ENCODE data around the gene RNF186.
"Not testable (repeated sequence)": the region's sequence is repeated elsewhere in the genome, so short reads cannot be mapped to it uniquely, and the experiment has no call there.

The RNF186 gene, protein sequence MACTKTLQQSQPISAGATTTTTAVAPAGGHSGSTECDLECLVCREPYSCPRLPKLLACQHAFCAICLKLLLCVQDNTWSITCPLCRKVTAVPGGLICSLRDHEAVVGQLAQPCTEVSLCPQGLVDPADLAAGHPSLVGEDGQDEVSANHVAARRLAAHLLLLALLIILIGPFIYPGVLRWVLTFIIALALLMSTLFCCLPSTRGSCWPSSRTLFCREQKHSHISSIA

DNA sequence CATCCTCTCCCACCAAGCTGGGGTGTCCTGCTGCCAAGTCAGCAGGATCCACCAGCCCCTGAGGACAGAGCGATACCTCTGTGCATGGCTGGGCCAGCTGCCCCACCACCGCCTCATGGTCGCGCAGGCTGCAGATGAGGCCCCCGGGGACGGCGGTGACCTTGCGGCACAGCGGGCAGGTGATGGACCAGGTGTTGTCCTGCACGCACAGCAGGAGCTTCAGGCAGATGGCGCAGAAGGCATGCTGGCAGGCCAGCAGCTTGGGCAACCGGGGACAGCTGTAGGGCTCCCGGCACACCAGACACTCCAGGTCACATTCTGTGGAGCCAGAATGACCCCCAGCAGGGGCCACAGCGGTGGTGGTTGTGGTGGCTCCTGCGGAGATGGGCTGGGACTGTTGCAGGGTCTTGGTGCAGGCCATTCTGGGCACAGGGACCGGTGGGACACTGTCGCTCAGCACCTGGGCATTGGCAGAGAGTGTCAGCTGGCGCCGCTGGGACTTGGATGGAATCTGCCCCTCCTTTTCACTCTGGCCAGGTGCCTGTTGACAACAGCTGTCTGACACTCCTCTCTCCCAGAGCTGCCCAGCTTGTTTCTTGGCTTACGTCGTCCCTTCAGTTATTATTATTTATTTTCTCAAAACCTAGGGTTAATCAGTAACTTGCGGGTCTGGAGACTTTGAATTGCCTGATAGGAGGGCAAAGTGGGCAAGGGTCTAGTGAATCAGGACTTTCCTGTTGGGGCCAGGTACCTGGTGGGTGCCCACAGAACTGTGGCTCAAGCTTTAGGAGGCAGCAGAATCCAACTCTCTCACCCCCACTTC is at the start of gene RNF186:
TSS of gene RNF186 (minus strand) at position 603 of the 823 bp plus-strand sequence. CDS start at position 421, 182 bp downstream.
- no peak for DNase-seq

DNA sequence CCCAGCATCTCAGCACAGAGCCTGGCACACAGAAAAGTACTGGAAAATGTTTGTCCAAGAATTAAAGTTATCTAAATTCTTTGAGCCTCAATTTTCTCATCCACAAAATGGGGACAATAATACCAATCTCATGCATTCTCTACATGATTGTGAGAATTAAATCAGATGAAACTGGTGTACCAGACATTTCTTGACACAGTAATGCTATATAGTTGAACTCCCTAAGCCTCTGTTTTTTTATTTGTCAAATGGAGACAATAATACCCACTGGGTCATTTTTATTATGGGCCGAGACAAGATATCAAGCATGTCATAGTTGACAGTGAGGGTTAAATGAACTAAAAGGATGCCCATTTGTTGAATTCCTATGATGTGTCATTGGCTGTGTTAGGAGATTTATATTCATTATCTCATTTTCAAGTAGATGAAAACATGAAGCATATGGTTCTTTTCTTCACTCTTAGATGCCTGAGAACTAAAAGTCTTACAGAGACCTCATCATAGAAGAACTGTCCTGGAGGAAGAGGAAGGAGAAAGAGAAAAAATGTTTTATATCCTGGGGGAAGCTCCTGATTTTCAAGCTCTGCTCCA is 49.6 kb upstream of the RNF186 start:
- no peak for DNase-seq

DNA sequence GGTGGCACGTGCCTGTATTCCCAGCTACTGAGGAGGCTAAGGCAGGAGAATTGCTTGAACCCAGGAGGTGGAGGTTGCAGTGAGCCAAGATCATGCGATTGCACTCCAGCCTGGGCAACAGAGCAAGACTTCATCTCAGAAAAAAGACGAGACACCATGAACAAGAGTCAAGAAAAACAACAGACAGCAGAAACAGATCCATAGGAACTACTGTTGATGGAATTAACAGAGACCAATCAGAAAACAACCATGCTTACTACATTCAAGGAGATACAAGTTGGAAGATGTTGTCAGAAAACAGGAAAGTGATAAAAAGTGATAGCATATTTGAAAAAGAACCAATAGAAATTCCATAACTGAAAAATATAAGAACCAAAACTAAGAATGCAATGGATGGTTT is 47.9 kb upstream of the RNF186 start:
- DNase-seq = no peak

- DNase-seq = no peak
Observed at GRCh38 chr1:19861842-19862530, 46.9 kb upstream of the RNF186 start.

DNA sequence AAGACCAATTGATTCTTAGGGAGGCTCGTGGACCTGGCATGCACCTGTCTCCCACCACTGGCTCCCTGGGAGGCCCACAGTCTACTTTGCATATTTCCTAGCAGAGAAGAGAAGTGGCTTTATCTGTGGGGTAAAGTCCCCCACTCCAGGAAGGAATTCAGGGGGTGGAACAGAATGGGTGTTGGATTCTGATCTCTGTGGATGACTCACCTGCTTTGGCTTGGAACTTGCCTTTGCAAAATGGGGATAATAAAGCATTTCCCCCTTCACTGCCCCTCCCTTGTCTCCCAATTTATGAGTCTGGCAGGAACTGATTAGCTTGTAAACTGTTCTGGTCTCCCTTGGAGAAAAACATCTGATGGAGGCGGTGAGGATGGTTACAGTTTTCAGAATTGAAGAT is 46.0 kb upstream of the RNF186 start:
- no peak for DNase-seq

DNA sequence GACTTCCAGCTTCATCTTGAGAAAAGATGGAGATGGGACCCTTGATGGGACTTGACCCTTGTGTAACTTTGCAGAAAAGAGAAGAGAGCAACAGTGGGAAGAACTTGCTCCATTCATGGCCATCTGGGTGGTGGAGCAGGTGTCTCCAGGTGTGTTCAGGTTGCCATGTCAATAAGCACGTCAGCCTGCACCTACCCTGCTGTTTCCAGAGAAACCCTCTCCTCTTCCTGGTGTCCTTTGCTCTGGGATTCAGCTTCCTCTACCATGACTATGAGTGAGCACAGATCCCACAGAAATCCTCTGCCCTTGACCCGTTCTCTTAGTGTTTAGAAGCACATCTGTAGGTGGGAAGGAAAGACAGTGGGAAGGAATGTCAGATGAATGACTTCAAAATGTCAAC is 45.3 kb upstream of the RNF186 start:
- no peak for DNase-seq

GRCh38 chr1:19859876-19860275 is 44.8 kb upstream of the RNF186 start:
- peak; percentile 7 to 26 (median 11) for DNase-seq

DNA sequence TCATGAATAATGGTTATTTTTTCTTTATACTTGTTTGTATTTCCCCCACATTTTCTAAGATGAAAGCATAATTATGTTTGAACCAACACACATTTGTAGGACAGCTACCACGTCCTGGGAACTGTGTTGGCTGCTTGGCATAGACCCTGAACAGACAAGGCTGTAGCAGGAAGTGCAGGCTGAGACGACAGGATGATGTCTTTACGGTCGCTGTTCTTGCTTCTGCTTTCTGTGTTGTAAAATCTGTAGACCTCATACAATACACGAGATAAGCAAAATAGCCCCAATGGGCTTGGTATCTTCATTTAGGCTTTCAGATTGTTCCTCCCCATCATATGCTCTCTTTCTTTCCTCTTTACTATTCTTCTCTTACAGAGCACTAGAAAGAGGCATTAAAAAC is 43.8 kb upstream of the RNF186 start:
- peak in 2 of 3 donors; percentile 17 to 29 for DNase-seq

GRCh38 chr1:19854866-19855265 is 39.8 kb upstream of the RNF186 start:
- DNase-seq = no peak

DNA sequence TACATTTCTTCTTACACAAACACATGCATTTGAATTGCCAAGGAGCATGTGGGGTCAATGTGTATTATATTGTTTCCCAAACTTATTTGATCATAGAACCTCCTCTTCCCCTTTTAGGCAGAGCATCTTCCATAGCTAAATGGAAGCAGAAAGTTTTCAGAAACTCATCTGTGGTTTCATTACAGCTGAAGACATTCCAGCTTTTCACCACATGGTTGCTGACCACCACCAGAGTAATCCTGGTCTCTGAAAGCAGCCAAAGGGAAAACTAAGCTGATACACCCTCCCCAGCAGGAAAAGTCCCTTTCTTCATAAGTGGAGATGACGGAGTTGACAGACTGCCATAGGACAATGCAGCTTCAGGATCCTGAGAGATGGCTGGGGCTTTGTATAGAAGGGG is 37.0 kb upstream of the RNF186 start:
- no peak for DNase-seq

- no peak for DNase-seq
Observed at GRCh38 chr1:19850214-19850613, 35.1 kb upstream of the RNF186 start.

DNA sequence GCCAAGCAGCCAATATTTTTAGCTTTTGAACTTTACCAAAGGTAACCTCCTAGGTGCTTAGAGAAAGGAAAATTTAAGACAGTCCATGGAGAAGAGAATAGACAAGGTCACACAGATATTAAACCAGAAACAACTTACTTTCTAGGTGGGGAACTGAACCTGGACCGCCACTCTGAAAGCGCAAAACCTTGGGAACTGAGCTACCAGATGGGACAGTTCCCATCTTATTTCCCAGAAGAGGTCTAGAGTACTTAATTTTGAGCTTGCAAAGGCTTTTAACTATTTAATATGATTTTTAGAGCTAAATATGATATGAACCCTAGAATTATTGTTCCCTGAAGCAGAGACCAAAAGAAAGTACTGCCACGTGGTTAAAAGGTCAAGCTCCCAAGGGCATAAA is 34.2 kb upstream of the RNF186 start:
- not testable (repeated sequence) for DNase-seq

GRCh38 chr1:19847334-19847733 is 32.3 kb upstream of the RNF186 start:
- not testable (repeated sequence) for DNase-seq

DNA sequence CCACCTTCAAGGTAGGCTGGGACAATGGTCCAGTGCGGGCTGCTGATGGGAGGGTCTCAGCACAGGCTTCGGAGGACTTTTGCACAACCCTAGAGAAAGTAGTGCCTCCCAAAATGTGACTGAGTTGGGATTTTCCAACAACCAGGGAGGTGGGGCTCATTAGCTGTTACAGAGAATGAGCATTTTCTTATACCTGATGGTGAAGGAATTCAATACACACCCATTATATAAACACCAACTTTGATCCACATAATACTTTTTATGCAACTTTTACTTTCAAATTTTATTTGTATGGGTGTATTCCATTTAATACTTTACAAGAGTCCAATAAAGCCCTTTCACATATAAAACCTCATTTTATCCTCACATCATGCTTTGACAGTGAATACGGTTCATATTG is 31.3 kb upstream of the RNF186 start:
- no peak for DNase-seq

GRCh38 chr1:19845555-19845954 is 30.5 kb upstream of the RNF186 start:
- no peak for DNase-seq

DNA sequence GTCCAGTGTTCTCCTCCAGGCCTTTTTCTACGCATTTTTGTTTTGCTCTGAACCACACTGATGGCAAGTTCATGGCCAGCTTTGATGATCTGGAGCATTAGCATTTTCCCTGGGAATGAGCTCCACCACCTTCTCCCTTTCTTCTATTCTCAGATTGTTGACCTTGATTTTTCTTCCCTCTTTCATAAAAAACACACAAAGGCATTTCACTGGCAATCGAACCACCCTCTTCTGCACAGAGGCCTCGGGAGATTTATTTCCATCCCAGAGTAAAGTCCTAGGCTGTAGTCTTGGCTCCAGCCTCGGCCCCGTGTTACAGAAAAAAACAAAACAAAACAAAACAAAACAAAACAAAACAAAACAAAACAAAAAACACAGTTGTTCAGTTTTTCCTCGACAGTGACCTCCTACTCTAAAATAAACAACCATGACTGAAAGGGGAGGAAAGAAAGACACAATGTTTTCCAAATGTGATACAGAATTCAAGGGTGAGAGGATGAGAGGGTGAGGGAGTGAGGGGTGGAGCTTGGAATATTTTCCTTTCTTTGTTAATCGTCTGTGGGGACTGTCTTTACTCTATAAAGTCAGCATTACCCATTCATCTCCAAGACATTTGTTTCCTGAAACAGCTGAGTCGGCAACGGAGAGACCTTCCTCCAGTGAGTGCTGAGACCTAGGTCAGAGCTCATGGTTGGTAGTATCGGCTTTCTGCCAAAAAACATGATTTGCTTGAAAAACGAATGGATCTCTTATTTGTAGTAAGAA is 29.8 kb upstream of the RNF186 start:
- no peak for DNase-seq

- DNase-seq = no peak
Observed at GRCh38 chr1:19840228-19840627, 25.1 kb upstream of the RNF186 start.

GRCh38 chr1:19837866-19838265 is 22.8 kb upstream of the RNF186 start:
- DNase-seq = peak in 1 of 3 donors; percentile 4

DNA sequence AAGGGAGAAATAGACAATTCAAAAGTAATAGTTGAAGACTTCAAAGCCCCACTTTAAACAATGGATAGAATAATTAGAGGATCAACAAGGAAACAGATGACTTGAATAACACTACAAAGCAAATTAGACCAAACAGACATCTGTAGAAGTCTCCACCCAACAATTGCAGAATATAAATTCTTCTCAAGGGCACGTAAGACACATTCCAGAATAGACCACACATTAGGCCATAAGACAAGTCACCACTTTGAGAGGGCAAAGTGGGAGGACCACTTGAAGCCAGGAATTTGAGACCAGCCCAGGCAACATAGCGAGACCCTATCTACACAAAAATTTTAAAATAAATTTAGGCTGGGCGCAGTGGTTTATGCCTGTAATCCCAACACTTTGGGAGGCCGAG is 20.5 kb upstream of the RNF186 start:
- DNase-seq = no peak

DNA sequence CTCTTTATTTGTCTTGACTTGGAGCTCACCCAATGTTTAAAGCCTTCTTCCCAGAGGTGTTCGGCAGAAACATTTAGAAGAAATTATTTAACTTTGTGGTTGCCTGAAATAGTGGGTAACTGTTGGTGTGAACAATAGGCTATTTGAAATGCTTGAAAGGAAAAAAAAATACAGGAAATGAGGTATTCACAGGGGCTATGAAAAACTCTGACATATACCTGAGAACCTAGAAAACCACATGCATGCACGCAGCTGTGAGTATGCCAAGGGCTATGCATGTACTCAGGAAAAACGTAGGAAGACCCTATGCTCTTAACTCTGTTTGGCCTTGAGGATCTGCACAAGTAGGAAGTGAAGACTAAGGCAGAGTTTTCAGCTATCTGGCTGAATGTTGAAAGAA is 16.4 kb upstream of the RNF186 start:
- no peak for DNase-seq

DNA sequence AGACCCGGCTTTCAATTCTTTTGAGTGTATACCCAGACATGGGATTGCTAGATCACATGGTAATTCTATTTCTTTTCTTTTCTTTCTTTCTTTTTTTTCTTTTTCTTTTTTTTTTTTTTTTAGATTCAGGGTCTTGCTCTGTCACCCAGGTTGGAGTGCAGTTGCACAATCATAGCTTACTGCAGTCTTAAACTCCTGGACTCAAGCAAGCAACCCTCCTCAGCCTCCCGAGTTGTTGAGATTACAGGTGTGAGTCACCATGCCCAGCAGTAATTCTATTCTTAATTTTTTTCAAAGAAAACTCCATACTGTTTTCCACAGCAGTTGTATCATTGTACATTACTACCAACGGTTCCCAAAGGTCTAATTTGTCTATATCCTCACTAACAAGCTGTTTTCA is 13.5 kb upstream of the RNF186 start:
- DNase-seq = no peak

DNA sequence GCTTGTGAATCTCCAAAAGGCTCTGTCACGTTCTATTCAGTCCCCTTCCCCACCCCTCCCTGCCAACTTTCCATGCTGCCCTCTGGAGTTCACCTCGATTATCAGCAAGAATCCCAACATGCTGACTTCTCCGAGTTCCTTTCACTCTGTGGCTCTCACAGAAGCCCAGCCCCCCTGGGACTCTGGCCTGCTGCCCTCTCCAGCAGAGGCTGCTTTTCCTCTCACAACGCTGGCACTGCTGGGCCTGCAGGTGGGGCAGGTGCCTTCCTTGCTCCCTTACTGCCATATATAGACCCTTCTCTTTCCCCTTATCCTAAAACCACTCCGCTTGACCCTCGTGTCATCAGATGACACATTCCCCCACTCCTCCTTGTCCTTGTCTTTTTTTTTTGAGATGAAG is 10.2 kb upstream of the RNF186 start:
- no peak for DNase-seq

DNA sequence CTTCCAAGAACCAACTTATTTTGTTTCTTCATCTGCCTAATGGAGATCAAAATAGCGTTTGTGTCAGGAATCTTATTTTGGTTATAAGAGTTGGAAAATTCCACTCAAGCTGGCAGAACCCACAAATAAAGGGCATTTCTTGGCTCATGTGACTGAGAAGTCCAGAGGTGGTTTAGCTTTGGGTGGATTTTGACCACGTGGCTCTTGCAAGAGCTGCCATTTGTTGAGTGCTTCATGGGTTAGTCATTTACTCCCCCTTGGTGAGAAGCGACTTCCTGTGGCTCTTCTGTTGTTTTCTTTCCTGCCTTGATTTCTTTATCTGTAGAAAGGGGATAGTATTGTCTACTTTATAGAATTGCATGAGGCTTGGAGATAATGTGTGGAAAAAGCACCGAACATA is 9.5 kb upstream of the RNF186 start:
- no peak for DNase-seq

All from suppressor macrophage treated with lipopolysaccharide for 1 hour (primary cell).